ENCODE measurements around the gene GABRA5. TPM values are rescaled to one million over a fixed set of nuclear protein-coding genes. Genes with fewer than 3 reads are reported as not detected.

Gene GABRA5
- total RNA-seq, 1 experiment from 2014 or later, result 23.3 TPM

DNA sequence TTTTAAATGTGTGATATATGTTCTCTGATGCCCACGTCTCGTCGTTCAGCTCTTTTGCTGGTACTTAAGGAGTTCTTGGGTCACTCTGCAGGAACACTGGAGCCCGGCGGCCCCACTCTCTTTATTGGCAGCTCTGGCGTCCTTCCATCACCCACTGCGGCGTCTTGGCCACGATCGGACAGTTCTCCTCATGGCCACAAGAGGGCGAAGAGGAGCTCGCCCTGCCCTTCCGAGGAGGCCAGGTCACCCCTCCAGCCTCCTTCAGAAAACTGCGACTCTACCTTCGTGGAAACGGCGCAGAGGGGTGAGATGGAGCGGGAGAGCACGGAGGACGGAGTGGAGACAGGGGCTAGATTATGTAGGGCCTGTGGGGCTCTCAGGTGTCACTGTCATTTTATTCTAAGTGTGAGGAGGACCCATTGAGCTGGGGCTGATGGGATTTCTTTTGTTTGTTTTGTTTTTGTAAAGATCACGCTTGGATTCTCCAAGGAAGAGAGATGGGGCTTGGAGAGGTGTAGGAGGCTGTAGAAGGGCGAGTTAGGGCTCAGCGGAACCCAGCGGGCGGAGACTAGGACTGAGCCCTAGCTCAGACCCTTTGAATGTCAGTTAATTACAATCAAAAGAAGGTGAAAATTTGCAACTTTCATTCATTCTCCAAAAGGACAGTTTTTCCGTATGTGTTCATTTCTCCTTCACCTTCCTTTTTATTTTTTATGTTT, 28.0 kb upstream of the GABRA5 start (continued):
- TF ChIP-seq, protein P1, sequence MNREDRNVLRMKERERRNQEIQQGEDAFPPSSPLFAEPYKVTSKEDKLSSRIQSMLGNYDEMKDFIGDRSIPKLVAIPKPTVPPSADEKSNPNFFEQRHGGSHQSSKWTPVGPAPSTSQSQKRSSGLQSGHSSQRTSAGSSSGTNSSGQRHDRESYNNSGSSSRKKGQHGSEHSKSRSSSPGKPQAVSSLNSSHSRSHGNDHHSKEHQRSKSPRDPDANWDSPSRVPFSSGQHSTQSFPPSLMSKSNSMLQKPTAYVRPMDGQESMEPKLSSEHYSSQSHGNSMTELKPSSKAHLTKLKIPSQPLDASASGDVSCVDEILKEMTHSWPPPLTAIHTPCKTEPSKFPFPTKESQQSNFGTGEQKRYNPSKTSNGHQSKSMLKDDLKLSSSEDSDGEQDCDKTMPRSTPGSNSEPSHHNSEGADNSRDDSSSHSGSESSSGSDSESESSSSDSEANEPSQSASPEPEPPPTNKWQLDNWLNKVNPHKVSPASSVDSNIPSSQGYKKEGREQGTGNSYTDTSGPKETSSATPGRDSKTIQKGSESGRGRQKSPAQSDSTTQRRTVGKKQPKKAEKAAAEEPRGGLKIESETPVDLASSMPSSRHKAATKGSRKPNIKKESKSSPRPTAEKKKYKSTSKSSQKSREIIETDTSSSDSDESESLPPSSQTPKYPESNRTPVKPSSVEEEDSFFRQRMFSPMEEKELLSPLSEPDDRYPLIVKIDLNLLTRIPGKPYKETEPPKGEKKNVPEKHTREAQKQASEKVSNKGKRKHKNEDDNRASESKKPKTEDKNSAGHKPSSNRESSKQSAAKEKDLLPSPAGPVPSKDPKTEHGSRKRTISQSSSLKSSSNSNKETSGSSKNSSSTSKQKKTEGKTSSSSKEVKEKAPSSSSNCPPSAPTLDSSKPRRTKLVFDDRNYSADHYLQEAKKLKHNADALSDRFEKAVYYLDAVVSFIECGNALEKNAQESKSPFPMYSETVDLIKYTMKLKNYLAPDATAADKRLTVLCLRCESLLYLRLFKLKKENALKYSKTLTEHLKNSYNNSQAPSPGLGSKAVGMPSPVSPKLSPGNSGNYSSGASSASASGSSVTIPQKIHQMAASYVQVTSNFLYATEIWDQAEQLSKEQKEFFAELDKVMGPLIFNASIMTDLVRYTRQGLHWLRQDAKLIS (CRISPR knock-in tag; IDR thresholded peaks at IDR 0.05; ENCODE audit: borderline replicate concordance), result no peak
- TF ChIP-seq ATF1 (CRISPR knock-in tag; IDR thresholded peaks at IDR 0.05), result no peak
- 0 out of 2 replicates have a peak, but pooled peaks have one; percentile 33 for TF ChIP-seq KAT7 (CRISPR knock-in tag; IDR thresholded peaks at IDR 0.05; ENCODE audit: borderline replicate concordance)
- no peak; the same call in 1 of the 2 replicates for TF ChIP-seq NR2C2 (CRISPR knock-in tag; IDR thresholded peaks at IDR 0.05)
- TF ChIP-seq, protein P2, sequence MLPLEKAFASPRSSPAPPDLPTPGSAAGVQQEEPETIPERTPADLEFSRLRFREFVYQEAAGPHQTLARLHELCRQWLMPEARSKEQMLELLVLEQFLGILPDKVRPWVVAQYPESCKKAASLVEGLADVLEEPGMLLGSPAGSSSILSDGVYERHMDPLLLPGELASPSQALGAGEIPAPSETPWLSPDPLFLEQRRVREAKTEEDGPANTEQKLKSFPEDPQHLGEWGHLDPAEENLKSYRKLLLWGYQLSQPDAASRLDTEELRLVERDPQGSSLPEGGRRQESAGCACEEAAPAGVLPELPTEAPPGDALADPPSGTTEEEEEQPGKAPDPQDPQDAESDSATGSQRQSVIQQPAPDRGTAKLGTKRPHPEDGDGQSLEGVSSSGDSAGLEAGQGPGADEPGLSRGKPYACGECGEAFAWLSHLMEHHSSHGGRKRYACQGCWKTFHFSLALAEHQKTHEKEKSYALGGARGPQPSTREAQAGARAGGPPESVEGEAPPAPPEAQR (CRISPR knock-in tag; IDR thresholded peaks at IDR 0.05), result no peak
- TF ChIP-seq, protein P3, sequence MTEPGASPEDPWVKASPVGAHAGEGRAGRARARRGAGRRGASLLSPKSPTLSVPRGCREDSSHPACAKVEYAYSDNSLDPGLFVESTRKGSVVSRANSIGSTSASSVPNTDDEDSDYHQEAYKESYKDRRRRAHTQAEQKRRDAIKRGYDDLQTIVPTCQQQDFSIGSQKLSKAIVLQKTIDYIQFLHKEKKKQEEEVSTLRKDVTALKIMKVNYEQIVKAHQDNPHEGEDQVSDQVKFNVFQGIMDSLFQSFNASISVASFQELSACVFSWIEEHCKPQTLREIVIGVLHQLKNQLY (CRISPR knock-in tag; IDR thresholded peaks at IDR 0.05), result no peak
- TF ChIP-seq NFYB (CRISPR knock-in tag; conservative IDR thresholded peaks at IDR 0.05; ENCODE audit: low read depth), result no peak
- TF ChIP-seq MYBL2 (CRISPR knock-in tag; IDR thresholded peaks at IDR 0.05), result no peak

DNA sequence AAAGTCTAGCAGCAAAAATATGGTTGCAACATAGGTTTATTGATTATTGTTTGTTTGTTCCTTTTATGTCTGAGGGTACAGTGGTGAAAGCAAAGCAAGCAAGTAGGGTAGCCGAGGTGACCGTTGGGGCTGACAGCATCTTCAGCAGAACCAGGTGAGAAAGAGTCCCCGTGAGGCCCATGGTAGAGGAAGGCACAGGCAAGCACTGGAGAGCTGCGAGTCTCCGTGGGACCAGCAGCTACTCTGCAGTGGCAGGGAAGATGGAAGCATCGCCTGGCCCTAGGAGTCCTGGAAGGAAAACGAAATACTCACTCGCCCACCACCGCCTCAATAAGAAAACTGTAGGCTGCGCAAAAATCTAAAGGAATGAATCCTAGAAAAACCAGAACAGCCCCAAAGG, 25.3 kb upstream of the GABRA5 start:
- peak overlapping the region; percentile 53 for H3K4me3 Mint-ChIP-seq
- no peak for DNase-seq (ENCODE audit: low spot score)
- H3K27me3 Mint-ChIP-seq (ENCODE audit: low read depth), result no peaks in the 10 kb centered on the region; the same call in 1 of the 2 replicates
- peaks cover 17% of the 10 kb centered on the region for H3K9me3 Mint-ChIP-seq
- ChIA-PET POLR2A (no interaction called here), CTCF (interaction anchor here (1.8 to 2.0 kb wide), 2 partner anchors 23 to 25 kb away, joined by 6 to 8 read pairs; partner anchors contain the start of gene GABRA5)
- peaks cover 37% of the 10 kb centered on the region for H3K4me1 Mint-ChIP-seq
- peaks cover 15% of the 10 kb centered on the region for H3K36me3 Mint-ChIP-seq
- H3K27ac Mint-ChIP-seq, result peak overlapping the region; percentile 22
- TF ChIP-seq, protein P2 (CRISPR knock-in tag; IDR thresholded peaks at IDR 0.05), result no peak
- TF ChIP-seq, protein P4, sequence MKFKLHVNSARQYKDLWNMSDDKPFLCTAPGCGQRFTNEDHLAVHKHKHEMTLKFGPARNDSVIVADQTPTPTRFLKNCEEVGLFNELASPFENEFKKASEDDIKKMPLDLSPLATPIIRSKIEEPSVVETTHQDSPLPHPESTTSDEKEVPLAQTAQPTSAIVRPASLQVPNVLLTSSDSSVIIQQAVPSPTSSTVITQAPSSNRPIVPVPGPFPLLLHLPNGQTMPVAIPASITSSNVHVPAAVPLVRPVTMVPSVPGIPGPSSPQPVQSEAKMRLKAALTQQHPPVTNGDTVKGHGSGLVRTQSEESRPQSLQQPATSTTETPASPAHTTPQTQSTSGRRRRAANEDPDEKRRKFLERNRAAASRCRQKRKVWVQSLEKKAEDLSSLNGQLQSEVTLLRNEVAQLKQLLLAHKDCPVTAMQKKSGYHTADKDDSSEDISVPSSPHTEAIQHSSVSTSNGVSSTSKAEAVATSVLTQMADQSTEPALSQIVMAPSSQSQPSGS (CRISPR knock-in tag; IDR thresholded peaks at IDR 0.05; ENCODE audit: borderline replicate concordance, low read depth), result no peak
- TF ChIP-seq ESRRA (CRISPR knock-in tag; IDR thresholded peaks at IDR 0.05; ENCODE audit: borderline replicate concordance), result no peak
- TF ChIP-seq EMX1 (CRISPR knock-in tag; IDR thresholded peaks at IDR 0.05), result no peak
- no peak for TF ChIP-seq OVOL2 (CRISPR knock-in tag; IDR thresholded peaks at IDR 0.05; ENCODE audit: borderline replicate concordance)
- TF ChIP-seq ZBTB21 (CRISPR knock-in tag; IDR thresholded peaks at IDR 0.05; ENCODE audit: borderline replicate concordance), result no peak
- TF ChIP-seq NR2C2 (CRISPR knock-in tag; IDR thresholded peaks at IDR 0.05), result no peak
- TF ChIP-seq RELA (CRISPR knock-in tag; IDR thresholded peaks at IDR 0.05; ENCODE audit: borderline replicate concordance), result no peak
- TF ChIP-seq, protein P5, sequence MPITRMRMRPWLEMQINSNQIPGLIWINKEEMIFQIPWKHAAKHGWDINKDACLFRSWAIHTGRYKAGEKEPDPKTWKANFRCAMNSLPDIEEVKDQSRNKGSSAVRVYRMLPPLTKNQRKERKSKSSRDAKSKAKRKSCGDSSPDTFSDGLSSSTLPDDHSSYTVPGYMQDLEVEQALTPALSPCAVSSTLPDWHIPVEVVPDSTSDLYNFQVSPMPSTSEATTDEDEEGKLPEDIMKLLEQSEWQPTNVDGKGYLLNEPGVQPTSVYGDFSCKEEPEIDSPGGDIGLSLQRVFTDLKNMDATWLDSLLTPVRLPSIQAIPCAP (CRISPR knock-in tag; IDR thresholded peaks at IDR 0.05), result no peak
- no peak for TF ChIP-seq TP53 (CRISPR knock-in tag; IDR thresholded peaks at IDR 0.05)
- TF ChIP-seq, protein P6, sequence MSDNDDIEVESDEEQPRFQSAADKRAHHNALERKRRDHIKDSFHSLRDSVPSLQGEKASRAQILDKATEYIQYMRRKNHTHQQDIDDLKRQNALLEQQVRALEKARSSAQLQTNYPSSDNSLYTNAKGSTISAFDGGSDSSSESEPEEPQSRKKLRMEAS (CRISPR knock-in tag; IDR thresholded peaks at IDR 0.05), result no peak
- no peak for TF ChIP-seq ZNF138 (CRISPR knock-in tag; conservative IDR thresholded peaks at IDR 0.05)
- TF ChIP-seq FOXP1 (CRISPR knock-in tag; IDR thresholded peaks at IDR 0.05; ENCODE audit: borderline replicate concordance), result no peak
- no peak for TF ChIP-seq NFYB (CRISPR knock-in tag; conservative IDR thresholded peaks at IDR 0.05; ENCODE audit: low read depth)
- no peak for TF ChIP-seq CREB1 (CRISPR knock-in tag; IDR thresholded peaks at IDR 0.05)
- TF ChIP-seq, protein P7, sequence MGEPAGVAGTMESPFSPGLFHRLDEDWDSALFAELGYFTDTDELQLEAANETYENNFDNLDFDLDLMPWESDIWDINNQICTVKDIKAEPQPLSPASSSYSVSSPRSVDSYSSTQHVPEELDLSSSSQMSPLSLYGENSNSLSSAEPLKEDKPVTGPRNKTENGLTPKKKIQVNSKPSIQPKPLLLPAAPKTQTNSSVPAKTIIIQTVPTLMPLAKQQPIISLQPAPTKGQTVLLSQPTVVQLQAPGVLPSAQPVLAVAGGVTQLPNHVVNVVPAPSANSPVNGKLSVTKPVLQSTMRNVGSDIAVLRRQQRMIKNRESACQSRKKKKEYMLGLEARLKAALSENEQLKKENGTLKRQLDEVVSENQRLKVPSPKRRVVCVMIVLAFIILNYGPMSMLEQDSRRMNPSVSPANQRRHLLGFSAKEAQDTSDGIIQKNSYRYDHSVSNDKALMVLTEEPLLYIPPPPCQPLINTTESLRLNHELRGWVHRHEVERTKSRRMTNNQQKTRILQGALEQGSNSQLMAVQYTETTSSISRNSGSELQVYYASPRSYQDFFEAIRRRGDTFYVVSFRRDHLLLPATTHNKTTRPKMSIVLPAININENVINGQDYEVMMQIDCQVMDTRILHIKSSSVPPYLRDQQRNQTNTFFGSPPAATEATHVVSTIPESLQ (CRISPR knock-in tag; IDR thresholded peaks at IDR 0.05), result no peak
- TF ChIP-seq, protein P8, sequence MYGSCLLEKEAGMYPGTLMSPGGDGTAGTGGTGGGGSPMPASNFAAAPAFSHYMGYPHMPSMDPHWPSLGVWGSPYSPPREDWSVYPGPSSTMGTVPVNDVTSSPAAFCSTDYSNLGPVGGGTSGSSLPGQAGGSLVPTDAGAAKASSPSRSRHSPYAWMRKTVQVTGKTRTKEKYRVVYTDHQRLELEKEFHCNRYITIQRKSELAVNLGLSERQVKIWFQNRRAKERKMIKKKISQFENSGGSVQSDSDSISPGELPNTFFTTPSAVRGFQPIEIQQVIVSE (CRISPR knock-in tag; IDR thresholded peaks at IDR 0.05; ENCODE audit: borderline replicate concordance), result no peak
- ATAC-seq, result peak; percentile 25

All from WTC11 (cell line).